ENCODE data around the gene PRDX2. TPM values are rescaled to one million over a fixed set of nuclear protein-coding genes. Genes with fewer than 3 reads are reported as not detected.

Gene PRDX2
- total RNA-seq, 1 donor from 2014 or later, result 215 TPM

DNA sequence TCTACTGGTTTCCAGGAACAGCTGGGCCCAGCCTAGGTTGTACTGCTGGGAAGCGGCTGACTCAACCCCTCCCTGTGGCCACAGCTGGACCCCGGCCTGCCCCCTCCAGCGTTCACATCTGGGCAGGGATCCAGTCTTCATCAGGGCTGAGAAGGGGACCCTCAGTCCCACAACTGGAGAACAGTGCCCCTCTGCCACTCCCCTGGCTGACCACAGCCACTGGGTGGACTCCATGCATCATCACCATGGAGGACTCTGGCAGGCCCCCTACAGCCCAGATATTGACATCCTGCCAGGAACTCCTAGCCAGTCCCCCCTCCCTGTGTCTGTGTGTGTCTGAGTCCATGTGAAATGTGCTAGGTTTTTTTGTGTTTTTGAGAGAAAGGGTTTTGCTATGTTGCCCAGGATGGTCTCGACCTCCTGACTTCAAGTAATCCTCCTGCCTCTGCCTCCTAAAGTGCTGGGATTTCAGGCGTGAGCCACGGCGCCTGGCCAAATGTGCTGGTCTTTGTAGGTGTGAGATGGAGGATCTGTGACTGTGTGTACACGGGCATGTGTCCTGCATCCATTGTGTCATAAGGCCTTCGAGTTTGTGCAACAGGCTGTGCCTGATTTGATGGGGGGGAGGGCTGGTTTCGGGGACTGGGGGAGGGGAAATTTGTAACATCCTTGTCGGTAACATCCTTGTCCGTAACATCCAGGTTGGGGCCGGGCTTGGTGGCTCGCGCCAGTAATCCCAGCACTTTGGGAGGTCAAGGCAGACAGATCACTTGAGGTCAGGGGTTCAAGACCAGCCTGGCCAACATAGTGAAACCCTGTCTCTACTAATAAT lies 22.2 kb downstream of the PRDX2 start:
- Mint-ChIP-seq H3K4me1 (ENCODE audit: unreplicated experiment) (peaks cover 19% of the 10 kb centered on the region), H3K4me3 (ENCODE audit: unreplicated experiment) (peak overlapping the region; percentile 65), H3K27me3 (ENCODE audit: unreplicated experiment) (peaks cover 16% of the 10 kb centered on the region), H3K27ac (ENCODE audit: unreplicated experiment) (peak overlapping the region; percentile 93), H3K36me3 (ENCODE audit: low read depth, unreplicated experiment) (peaks cover 4% of the 10 kb centered on the region), H3K9me3 (ENCODE audit: unreplicated experiment) (no peaks in the 10 kb centered on the region)
- peak; percentile 54 for DNase-seq (ENCODE audit: low spot score)
- no peak for TF ChIP-seq CTCF (IDR thresholded peaks at IDR 0.05; ENCODE audit: unreplicated experiment)

GRCh38 chr19:12778905-12779161 lies 22.8 kb downstream of the PRDX2 start:
- no peaks in the 10 kb centered on the region for H3K9me3 Mint-ChIP-seq (ENCODE audit: unreplicated experiment)
- H3K27me3 Mint-ChIP-seq (ENCODE audit: unreplicated experiment), result peaks cover 16% of the 10 kb centered on the region
- peaks cover 4% of the 10 kb centered on the region for H3K36me3 Mint-ChIP-seq (ENCODE audit: low read depth, unreplicated experiment)
- peak overlapping the region; percentile 99 for H3K27ac Mint-ChIP-seq (ENCODE audit: unreplicated experiment)
- peaks cover 19% of the 10 kb centered on the region for H3K4me1 Mint-ChIP-seq (ENCODE audit: unreplicated experiment)
- no peak for DNase-seq (ENCODE audit: low spot score)
- peak overlapping the region; percentile 91 for H3K4me3 Mint-ChIP-seq (ENCODE audit: unreplicated experiment)
- TF ChIP-seq CTCF (IDR thresholded peaks at IDR 0.05; ENCODE audit: unreplicated experiment), result no peak

GRCh38 chr19:12778017-12778904 lies 23.3 kb downstream of the PRDX2 start:
- H3K36me3 Mint-ChIP-seq (ENCODE audit: low read depth, unreplicated experiment), result peaks cover 4% of the 10 kb centered on the region
- peak overlapping the region; percentile 91 for H3K4me3 Mint-ChIP-seq (ENCODE audit: unreplicated experiment)
- no peak for TF ChIP-seq CTCF (IDR thresholded peaks at IDR 0.05; ENCODE audit: unreplicated experiment)
- peaks cover 16% of the 10 kb centered on the region for H3K4me1 Mint-ChIP-seq (ENCODE audit: unreplicated experiment)
- peaks cover 16% of the 10 kb centered on the region for H3K27me3 Mint-ChIP-seq (ENCODE audit: unreplicated experiment)
- no peaks in the 10 kb centered on the region for H3K9me3 Mint-ChIP-seq (ENCODE audit: unreplicated experiment)
- peak; percentile 77 for DNase-seq (ENCODE audit: low spot score)
- peak overlapping the region; percentile 99 for H3K27ac Mint-ChIP-seq (ENCODE audit: unreplicated experiment)

DNA sequence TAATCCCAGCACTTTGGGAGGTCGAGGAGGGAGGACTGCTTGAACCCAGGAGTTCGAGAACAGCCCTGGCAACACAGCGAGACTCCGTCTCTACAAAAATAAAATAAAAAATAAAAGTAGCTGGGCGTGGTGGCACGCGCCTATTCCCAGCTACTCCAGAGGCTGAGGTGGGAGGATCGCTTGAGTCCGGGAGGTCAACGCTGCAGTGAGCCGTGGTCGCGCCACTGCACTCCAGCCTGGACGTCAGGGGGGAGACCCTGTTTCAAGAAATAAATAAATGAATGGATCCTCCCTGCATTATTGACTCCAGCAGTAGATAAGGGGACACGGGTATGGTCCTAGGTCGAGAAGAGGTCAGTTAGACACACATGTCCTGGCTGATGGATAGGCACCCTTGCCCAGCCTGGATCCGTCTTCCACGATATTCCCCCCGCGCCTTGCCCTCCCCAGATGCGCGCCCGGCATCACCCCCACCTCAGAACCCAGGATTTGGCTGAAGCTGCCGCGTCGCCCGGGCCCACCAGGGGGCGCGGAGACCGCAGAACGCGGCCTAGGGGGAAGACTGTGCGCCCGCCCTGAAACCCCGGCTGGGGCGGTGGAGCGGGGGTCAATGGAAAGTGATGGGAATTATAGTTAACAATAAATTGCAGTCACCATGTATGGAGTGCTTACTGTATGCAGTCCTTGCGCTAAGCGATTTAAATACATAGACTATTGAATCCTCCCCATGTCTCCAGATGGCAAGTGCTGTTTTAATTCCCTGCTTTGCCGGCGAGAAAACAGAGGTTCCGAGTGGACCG lies 24.2 kb downstream of the PRDX2 start:
- H3K27ac Mint-ChIP-seq (ENCODE audit: unreplicated experiment), result peak overlapping the region; percentile 99

More for the DNA sequence above, 24.2 kb downstream of the PRDX2 start:
- Mint-ChIP-seq H3K36me3 (ENCODE audit: low read depth, unreplicated experiment) (peaks cover 4% of the 10 kb centered on the region), H3K4me1 (ENCODE audit: unreplicated experiment) (peaks cover 16% of the 10 kb centered on the region), H3K27me3 (ENCODE audit: unreplicated experiment) (peaks cover 16% of the 10 kb centered on the region), H3K4me3 (ENCODE audit: unreplicated experiment) (peak overlapping the region; percentile 91), H3K9me3 (ENCODE audit: unreplicated experiment) (no peaks in the 10 kb centered on the region)
- DNase-seq (ENCODE audit: low spot score), result peak; percentile 92
- TF ChIP-seq CTCF (IDR thresholded peaks at IDR 0.05; ENCODE audit: unreplicated experiment), result peak; percentile 98
